GM21528 (cell line): ENCODE results near the gene CC2D2B.
"Not testable (repeated sequence)": the region's sequence is repeated elsewhere in the genome, so short reads cannot be mapped to it uniquely, and the experiment has no call there.

Experiments used
- ATAC-seq: cut with Tn5 transposase; IDR thresholded peaks from one replicate; pipeline ENCODE4 v1.9.1; 2021; ENCODE audit warnings: mild to moderate bottlenecking, moderate library complexity; ENCODE audit not compliant: unreplicated experiment, low FRiP score

The CC2D2B gene

DNA sequence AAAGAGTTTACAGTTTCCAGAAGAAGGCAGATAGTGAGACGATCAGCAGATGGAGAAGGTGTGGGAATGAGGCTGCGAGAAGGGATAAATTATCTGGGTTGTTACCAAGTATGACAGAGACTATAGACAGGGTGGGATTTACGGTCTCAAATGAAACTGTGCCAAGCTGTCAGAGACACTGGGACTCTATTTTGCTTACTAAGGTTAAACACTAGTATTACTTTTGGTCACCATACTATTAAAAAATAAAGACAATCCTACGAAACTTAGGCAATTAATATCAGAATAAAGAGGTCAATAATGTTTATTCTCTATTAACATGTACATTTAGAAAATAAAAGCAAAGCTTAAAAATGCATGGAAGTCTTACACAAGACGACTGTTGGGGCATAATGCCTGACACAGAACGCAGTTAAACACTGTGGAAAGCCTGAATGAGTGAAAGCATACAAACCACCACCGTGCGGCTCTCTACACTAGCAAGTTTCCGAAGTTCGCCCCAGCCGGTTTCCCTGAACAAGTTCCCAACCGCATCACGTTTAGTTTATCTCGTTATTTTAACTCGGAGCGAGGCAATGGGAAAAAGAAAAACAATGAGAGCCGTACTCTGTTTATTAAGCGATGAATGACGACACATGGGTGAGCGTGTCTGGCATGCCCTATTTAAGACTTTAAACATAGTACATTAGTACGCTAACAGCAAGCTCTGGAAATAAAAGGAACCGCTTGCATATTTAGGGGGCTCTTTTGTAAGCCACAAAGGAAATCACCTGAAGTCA lies 909 bp upstream of the CC2D2B start:
- peak; percentile 60 for ATAC-seq

DNA sequence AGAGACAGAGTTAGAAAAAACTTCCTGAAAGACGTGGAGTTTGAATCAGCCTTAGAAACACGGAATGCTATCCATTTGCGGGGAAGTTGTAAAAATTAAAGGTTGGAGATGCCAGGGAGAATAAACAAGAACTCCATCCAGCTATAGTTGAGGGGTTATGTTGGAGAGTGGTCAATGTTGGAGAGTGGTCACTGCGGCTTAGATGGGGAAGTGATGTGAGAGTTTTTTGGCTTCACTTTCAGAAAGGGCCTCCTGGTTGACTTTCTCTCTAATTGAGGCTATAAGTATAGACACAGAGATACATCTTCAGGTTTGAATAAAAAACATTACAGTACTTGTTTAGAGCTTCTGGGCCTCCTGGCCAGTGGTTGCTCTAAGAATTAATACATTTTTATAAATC lies 675 bp downstream of the CC2D2B start:
- ATAC-seq: no peak

DNA sequence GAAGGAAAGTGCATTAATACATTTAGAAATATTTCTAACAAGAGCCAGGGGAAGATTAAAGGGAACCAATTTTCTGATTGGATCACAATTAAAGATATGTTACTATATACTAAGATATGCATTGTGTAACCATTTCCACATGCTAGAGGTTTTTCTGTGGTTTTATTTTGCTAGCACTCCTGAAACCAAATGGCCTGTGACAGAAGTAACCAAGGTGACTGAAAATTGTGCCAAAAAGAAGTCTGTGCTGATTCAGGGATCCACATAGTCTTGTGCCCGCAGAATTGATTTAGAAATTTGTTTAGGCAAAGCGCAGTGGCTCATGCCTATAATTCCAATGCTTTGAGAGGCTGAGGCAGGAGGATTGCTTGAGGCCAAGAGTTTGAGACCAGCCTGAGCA lies 1.8 kb downstream of the CC2D2B start:
- no peak for ATAC-seq

DNA sequence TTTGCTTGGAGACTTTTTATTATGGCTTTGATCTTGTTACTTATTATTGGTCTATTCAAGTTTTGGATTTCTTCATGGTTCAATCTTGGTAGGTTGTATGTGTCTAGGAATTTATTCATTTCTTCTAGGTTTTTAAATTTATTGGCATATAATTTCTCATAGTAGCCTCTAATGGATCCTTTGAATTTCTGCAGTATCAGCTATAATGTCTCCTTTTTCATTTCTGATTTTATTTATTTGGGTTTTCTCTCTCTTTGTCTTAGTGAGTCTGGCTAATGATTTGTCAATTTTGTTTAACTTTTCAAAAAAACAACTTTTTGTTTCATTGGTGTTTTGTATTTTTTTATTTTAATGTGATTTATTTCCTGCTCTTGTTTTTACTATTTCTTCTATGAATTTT lies 8.3 kb downstream of the CC2D2B start:
- ATAC-seq: not testable (repeated sequence)

DNA sequence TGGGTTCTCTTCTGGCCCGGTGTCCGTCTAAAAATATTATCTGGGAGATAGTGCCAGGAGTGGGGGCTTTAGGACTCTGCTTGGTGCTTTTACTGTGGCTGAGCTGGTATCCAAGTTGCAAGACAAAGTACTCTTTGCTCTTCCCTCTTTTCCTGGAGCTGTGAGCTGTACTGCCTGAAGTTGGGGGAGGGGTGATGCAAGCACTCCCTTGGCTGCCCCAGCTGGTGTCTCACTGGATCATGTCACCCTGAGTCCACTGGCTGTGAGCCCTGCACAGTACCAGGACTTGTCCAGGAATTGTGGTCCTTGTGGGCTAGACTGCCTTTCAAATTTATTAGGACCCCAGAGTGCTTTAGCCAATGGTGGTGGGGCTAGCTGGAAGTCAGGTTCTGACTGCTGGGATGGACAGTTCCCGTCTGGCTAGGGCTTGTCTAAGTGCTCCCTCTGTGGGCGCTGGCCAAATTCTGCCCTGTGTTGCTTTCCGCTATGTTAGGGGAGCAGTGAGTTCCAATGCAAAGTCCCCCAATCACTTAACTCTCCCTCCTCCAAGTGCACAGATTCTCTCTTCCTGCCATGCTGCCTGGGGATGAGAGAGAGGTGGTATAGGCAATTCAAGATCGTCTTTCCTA lies 13.1 kb downstream of the CC2D2B start:
- no peak for ATAC-seq

DNA sequence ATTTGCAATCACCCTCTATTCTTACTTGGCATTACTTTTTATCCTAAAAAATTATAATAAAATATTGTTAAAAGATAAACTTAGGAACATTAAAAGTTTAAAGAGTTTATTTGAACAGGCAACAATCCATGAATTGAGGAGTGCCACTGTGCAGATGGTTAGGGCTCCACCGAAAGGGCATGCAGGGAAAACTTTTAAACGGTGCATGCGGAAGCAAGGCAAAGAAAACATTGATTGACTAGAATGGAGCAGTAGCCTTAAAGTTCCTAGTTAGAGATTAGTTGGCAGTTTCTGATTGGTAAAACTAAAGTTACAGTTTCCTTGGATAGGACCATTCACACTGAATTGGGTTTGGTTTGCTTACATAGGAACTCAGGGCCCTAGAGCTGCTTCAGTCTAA lies 17.3 kb downstream of the CC2D2B start:
- no peak for ATAC-seq

DNA sequence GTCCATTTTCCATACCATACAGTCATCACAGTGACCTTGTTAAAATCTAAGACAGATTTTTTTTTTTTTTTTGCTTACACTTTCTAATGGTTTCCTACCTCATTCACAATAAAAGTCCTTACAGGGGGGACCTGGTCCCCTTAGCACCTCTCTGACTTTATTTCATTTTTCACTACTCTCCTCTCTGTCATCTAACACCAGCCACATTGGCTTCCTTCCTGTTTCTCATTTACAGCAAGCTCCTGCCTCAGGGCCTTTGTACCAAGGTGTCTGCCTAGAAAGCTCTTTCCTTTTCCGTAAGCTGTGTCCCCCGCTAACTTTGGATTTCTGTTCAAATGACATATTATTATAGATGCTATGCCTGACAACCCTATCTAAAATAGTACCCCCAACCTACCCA lies 27.7 kb downstream of the CC2D2B start:
- no peak for ATAC-seq

DNA sequence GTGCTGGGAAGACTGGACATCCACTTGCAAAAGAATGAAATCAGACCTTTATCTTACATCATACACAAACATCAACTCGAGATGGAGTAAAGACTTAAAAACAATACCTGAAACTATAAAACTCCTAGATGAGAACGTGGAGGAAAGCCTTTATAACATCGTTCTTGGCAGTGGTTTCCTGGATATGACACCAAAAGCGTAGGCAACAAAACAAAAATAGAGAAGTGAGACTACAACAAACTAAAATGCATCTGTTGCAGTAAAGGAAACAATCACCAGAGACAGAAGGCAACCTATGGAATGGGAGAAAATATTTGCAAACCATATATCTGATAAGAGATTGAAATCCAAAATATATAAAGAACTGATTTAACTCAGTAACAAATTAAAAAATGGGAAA lies 33.3 kb downstream of the CC2D2B start:
- ATAC-seq: no peak

DNA sequence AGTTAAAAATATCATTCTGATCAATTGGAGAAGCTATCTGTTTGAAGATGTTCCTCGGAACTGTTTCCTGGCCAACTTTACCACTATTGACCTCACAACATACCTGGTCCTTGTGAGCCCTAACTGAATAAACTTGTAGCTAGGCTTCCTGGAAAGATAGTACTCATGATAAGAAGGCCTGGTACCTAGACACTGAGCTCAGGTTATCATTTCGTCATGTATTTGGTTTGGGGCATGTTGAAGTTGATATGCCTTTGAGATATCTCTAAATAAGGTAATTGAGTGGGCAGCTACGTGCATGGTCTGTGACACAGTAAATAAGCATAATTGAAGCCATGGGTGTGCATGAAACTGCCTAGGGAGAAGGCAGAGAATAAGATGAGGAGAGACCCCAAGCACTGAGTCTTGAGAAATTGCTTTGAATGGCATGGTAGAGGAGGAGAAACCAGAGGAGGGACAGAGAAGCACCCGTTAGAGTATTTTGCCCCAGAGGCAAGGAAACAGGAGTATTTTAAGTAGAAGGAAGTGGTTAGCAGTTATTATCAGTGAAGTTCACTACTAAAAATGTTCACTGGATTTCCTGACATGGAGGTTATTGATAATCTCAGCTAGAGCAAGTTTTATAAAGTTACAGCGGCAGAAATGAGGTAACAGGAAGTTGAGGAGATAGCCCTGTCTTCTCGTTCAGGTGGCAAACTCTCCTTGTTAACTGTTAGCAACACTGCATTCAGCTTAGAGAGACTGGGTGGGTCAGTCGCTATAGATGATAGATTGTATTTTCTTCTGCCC lies 55.6 kb downstream of the CC2D2B start:
- ATAC-seq: no peak

DNA sequence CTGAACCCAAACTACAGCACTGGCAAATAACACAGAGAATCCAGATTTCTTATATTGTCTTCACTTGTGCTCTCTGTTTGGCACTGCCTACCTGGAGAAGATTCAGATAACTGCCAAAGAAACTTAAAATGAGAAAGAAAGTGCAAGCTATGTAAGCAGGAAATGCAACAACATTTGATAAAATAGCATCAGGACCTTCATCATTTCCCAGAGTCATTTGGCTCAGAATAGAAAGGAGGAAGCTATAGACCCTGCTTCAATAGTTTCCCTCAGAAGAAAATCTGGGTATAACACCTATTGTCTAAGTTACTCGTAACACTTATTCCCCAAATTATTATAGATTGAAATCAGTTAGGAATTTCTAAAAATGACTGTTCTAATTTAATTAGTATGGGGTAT lies 56.2 kb downstream of the CC2D2B start:
- ATAC-seq: no peak

DNA sequence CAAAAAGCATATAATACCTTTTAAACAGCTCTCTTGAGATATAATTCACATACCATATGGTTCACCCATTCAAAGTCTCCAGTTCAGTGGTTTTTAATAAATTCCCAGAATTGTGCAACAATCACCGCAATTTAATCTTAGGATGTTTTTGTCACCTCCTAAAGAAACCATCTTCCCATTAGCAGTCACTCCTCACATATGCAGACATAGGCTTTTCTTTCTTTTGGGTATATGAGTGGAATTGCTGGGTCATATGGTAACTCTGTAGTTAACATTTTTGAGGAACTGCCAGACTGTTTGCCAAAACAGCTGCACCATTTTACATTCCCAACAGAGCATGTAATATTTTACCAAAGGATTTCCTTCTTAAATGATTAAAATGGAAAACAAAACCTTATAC lies 57.0 kb downstream of the CC2D2B start:
- ATAC-seq: no peak

DNA sequence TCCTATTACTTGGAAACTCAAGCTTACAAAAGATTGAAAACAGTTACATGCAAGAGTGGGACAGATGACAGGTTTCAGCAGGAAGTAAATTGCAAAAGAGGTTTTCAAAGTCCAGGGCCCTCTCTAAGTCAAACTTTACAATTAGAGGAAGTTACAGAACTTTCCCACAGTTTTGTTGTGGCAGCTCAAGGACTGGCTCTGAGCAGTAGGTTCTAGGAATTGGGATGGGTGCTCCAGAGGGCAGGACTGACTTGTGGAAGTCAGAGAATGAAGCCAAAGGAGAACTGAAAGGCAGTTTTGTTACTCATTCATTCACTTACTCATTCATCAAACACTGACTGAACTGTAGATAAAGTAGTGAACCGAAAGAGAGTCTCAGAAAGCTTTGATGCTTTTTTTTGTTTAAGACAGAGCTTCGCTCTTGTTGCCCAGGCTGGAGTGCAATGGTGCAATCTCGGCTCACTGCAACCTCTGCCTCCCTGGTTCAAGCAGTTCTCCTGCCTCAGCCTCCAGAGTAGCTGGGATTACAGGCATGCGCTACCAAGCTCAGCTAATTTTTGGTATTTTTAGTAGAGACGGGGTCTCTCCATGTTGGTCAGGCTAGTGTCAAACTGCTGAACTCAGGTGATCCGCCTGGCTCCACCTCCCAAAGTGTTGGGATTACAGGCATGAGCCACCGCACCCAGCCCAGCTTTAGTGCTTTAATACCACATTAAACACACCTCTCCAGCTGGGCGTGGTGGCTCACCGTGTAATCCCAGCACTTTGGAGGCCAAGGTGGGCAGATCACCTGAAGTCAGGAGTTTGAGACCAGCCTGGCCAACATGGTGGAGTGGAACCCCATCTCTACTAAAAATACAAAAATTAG lies 68.8 kb downstream of the CC2D2B start:
- no peak for ATAC-seq

DNA sequence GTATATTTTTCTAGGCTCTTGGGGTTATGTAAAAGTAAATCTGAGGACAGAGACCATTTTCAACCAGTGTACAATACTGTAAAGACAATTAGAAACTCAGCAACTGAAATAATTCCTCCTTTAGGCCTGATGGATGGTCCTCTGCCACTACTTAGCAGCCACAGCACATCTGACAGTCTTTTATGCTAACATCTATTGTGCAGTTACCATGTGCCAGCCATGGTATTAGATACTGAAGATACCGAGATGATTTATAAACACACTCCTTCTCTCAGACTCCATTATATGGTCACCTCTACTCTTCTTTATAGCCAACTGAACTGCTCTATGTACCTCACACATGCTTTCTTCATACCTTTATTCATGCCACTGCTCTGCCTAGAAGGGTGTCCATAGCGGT lies 74.4 kb downstream of the CC2D2B start:
- ATAC-seq: no peak

DNA sequence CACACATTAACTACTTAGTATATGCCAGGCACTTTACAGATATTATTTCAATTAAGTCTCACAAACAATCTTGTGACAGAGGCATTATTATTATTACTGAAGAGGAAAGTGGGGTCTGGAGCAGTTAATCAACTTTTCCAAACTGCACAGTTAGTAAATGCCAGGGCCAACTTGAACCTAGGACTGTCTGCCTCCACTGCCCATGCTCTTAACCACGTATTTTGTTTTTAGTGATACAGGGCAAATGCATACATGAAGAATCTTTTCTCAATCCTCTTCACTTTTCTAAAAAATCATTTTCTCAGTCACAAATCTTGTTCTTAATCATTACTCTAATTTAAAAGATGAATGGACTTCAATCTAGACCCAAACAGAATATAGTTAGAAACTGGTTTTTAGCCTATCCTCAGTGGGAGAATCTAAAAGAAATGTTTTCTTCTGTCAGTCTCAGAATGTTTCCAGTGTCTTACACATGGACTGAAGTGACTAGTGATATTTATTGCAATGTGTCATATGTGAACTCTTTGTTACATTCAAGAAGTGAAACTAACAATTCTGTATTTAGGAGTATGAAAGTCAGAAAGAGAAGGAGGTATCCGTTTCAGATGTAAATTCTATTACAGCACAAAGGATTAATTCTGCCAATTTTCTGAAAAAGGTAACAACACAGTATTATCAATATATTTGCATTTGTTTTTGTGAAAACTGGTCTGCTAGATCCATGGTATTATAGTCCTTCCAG lies 80.1 kb downstream of the CC2D2B start:
- peak; percentile 94 for ATAC-seq

DNA sequence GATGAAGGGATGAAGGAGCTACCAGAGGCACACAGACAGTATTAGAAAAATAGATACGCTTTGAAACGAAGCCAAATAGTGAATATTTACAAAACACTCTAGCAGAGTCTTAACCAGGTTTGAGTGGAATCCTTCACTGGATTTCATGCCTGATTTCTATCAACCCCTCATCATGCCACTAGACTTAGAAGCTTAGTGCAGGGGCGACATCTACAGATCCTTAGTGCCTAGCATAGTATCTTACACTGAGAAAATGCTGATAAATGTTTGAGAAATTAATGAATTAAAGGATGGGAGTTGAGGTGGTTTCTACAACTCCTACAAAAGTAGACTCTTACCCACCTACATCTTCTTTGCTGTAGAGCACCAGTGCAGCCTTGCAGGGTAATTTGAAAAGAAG lies 80.9 kb downstream of the CC2D2B start:
- ATAC-seq: no peak

DNA sequence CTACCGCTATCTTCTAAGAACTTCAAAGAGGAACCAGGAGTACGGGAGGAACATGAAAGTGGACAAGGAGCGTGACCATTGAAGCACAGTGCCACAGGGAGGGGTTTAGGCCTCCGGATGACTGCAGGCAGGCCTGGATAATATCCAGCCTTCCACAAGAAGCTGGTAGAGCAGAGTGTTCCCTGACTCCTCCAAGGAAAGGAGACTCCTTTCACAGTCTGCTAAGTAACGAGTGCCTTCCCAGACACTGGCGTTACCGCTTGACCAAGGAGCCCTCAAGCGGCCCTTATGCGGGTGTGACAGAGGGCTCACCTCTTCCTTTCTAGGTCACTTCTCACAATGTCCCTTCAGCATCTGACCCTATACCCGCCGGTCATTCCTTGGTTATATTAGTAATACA lies 86.6 kb downstream of the CC2D2B start:
- ATAC-seq: not testable (repeated sequence)

DNA sequence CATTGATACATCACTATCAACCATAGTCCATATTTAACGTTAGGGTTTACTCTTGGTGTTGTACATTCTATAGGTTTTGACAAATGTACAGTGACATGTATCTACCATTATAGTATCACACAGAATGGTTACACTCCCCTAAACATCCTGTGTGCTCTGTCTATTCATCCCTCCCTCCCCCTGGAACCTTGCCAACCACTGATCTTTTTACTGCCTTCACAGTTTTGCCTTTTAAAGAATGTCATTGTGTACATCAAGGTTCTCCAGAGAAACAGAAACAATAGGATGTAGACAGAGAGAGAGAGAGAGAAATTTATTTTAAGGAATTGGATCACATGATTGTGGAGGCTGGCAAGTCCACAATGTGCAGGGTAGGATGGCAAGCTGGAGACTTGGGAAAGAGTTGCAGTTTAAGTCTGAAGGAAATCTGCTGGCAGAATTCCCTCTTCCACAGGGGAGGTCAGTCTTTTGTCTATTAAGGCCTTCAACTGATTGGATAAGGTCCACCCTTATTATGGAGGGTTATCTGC lies 90.5 kb downstream of the CC2D2B start:
- no peak for ATAC-seq

DNA sequence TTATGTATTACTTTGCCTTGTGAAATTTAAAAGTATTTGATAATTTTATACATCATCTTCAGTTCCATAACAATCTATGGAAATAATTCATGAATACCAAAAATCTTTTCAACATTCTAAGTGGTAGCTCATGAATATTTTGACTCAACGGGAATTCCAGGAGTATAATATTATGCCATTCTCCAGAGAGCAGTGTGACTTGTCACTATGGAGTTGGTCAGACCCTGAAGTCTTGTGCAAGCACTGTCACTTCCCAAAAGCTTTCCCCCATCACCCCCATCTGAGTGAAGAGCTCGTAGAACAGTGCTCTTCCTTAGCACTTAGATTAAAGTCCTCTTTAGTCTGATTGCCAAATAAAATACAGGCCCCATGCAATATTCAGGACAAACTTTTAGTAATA lies 106.2 kb downstream of the CC2D2B start:
- no peak for ATAC-seq

DNA sequence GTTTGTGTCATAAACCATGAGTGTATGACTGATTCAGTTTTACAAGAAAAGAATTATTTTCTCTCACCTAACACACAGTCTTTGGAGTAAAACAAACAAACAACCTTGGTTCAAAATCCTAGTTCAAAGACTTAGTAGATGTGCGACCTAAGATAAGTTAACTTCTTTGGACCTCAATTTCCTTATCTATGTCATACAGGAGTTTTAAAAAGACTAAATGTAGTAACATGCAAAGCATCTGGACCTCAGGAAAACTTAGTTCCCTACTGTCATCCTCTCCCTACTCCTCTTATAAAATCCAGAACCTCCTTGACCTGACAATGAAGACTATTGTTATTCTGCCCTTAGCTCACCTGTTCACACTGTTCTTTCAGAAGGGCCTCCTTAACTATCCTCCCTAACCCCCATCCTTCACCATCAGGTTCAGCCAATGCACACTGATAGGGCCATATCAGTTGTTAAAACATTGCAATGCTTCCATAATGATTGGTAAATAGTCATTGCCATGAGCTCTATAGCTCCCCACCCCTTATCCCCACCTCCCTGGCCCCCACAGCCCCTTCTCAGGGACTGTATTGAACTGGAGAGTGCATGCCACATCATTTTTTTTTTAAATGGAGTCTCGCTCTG lies 106.8 kb downstream of the CC2D2B start:
- ATAC-seq: no peak
